Raji (cell line): ENCODE results near the gene KLHL17.

Experiments
- POLR2A ChIP-seq: IDR thresholded peaks from 2 replicates; pipeline ENCODE4 v1.6.1; 2011; ENCODE audit warnings: low read depth, low read length, control low read depth; ENCODE audit not compliant: insufficient read depth

The KLHL17 gene

DNA sequence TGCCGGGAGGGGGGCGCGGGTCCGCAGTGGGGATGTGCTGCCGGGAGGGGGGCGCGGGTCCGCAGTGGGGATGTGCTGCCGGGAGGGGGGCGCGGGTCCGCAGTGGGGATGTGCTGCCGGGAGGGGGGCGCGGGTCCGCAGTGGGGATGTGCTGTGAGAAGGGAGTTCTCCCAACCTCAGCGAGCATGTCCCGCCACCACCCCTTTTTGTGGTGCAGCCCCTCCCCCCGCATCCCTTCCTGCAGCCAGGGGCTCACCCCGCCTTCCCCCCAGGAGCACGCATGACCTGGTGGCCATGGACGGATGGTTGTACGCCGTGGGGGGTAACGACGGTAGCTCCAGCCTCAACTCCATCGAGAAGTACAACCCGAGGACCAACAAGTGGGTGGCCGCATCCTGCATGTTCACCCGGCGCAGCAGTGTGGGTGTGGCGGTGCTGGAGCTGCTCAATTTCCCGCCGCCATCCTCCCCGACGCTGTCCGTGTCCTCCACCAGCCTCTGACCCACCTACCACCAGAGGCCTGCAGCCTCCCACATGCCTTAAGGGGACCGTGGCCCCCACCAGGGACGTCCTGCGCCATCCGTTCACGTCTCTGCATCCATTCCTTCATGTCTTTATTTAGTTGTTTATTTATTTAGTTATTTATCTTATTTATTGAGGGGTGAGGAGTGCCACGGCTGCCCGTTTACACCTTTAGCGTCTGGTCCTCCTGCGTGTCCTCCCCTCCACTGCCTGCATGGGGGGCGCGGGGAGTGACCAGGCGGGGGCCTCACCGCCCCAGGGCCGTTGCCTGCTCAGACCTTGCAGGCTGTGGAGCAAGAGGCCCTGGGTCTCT, 4.5 kb downstream of the KLHL17 start:
- TF ChIP-seq POLR2A = no peak

DNA sequence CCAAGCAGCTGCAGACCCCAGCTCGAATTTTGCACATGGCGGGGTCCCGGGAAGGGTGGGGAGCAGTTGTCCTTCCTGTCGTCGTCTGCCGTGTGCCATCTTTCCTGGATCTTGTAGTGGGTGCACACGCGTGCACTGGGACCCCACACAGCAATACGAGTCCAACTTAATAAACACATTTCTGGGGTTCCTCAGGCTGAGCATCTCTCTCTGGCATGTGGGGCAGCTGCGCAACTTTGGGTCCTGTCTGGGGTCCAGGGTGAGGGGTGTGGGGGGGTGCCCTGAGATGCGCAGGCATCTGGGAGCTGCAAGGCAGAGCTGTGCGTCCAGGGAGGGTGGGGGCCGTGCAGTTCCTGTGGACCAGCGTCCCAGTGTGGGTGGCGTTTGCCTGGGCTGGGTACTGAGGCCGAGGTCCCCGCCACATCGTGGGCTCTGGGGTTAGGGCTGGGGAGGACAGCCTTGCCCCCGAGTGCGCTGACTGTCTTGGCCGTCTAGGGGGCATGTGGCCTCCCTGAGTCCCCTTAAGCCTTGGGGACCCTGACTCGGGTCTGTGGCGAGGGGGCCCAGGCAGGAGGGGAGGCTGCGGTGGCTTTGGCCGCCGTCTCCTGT, 5.2 kb downstream of the KLHL17 start:
- no peak for TF ChIP-seq POLR2A

DNA sequence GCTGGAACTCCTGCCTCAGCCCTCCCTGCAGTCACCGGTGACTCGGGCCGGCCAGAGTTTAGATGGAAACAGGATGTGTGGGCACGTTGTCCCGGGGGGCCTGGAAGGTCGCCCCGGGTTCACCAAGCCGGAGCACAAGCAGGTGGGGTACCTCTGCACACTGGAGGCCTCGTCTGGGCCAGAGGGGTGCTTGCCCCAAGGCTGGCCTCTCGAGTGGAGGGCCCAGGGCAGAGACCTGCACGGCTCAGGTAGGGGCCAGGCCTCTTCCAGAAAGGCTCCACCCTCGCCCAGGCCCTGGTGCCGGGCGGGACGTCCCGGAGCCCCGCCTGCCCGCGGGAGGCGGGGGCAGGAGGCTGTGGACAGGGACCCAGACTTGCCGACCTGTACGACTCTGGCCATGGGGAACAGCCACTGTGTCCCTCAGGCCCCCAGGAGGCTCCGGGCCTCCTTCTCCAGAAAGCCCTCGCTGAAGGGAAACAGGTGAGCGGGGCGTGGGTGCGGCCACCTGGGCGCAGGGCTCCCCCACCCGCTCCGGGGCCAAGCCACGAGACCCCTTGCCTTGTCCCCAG, 5.8 kb downstream of the KLHL17 start, which contains the start of gene PLEKHN1:
TSS of gene PLEKHN1 (plus strand) at position 348 of the 569 bp plus-strand sequence. CDS start at position 398, 50 bp downstream.
- 0 out of 2 replicates have a peak, but pooled peaks have one; percentile 17 for TF ChIP-seq POLR2A

DNA sequence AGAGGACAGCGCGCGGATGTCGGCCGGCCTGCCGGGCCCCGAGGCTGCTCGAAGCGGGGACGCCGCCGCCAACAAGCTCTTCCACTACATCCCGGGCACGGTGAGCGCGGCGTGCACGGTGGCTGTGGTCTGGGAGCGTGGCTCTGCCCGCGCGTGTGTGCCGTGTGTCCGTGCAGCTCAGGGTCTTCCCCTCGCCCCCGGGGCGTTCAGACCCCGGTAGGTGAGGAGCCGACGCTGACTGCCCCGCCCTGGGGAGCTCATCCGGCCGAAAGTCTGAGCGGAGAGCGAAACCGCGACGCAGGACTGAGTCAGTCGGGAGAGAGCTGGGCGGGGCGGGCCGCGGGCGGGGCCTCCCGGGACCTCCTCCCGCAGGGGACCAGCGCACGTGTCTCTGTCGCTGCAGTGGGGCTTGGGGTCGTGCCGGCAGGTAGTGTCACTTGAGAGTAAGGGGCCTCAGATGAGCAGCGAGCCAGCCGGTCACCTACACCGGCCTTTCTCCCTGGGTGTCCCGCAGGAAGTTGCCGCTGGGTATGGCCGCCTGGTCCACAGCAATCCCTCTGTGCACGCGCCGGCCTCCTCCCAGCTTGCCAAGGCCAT, 6.4 kb downstream of the KLHL17 start:
- TF ChIP-seq POLR2A = no peak

DNA sequence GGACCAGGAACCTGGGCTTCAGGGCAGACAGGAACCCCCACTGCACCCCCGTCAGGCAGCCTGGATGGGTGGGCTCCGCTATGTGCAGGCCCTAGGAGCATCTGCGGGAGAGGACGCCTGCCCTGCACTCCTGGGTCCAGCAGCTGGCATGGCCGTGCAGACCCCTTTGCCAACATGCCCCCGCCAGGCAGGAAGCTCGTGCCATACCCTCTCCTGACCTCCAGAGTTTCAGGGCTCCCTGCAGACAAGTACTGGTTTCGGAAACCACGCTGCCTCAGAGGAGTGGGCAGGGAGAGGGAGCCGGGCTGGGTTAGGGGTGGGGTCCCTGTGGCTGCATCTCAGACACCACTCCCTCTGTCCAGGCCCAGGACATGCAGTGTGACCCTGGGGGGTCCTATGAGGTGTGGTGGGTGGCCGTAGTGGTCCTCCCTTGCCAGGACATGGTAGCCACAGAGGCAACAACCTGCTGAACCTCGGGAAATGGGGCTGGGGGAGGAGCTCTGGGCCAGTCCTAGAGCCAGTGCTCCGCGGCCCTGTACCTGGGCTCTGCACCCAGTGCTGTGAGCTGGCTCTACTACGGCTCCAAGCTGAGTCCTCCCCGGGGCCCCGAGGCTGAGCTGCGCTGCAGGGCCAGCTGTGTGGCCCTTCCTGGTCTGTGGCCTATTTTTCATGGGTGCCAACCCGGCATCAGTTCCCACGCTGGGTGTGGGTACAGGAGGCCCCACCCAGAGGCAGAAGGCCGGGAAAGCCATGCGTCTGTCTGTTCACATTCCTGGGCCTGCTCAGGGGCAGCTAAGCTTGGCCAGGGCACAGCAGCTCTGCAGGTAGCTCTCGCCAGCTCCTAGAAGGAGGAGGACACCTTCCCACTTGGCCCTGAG, 7.3 kb downstream of the KLHL17 start:
- TF ChIP-seq POLR2A = no peak

DNA sequence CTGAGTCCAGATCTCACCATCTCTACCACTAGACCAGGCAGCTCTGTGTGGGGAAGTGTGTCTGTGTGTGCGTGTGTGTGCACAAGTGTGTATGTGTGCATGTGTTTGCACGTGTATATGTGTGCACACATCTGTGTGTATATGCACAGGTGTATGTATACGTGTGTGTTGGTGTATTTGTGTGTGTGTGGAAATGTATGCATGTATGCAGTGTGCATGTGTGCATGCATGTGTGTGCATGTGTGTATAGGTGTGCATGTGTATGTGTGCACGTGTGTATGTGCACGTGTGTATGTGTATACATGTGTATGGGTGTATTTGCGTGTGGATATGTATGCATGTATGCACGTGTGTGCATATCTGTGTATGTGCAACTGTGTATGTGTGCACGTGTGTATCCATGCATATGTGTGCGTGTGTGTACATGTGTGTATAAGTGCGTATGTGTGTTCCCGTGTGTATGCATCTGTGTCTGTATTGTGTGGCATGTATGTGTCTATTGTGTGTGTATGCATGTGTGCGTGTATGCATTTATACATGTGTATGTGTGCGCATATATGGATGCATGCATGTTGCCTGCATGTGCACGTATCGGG, 9.0 kb downstream of the KLHL17 start:
- no peak for TF ChIP-seq POLR2A

DNA sequence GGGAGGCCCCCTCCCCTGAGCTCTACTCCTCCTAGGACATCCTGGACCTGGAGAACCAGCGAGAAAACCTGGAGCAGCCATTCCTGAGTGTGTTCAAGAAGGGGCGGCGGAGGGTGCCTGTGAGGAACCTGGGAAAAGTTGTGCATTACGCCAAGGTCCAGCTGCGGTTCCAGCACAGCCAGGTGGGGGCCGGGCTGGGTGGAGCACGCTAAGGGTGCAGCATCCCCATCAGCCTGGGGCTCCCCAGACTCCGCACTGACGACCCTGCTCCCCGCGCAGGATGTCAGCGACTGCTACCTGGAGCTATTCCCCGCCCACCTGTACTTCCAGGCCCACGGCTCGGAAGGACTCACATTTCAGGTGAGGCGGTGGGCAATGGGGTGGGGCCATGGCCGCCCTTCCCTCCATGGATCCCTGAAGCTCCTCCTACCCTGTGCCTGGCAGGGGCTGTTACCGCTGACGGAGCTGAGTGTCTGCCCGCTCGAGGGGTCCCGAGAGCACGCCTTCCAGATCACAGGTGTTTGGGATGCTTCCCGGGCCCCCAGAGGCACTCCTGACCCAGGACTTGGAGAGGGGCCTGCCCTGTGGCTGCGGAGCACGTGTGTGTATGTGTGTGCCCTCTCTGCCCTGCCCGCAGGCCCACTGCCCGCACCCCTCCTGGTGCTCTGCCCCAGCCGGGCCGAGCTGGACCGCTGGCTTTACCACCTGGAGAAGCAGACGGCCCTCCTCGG, 10.0 kb downstream of the KLHL17 start:
- TF ChIP-seq POLR2A = no peak

DNA sequence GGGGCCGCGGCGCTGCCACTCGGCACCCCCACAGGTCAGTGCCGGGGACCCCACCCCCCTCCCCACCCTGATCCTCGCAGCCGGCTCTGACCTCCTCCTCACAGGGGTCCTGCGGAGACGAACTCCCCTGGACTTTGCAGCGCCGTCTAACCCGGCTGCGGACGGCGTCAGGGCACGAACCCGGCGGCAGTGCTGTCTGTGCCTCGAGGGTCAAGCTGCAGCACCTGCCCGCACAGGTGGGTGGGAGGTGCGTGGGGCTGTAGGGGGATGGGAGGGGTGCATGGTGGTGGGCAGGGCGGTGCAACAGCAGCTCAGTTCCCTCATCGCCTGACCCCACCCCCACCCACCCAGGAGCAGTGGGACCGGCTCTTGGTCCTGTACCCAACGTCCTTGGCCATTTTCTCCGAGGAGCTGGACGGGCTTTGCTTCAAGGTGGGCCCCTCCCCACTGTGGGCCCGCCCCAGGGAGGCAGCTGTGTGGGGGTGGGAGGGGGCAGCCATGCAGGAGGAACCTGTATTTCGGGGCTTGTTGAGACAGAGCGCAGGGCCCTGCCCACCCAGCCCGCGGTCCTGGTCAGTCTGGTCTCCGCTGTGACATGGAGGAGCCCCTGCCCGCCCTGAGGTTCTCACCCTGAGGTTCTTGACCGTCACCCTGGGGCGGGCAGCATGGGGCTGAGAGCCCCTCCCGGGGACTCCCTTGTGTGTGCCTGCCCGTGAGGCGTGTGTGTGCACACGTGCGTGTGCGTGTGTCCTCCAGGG, 10.8 kb downstream of the KLHL17 start:
- no peak for TF ChIP-seq POLR2A

DNA sequence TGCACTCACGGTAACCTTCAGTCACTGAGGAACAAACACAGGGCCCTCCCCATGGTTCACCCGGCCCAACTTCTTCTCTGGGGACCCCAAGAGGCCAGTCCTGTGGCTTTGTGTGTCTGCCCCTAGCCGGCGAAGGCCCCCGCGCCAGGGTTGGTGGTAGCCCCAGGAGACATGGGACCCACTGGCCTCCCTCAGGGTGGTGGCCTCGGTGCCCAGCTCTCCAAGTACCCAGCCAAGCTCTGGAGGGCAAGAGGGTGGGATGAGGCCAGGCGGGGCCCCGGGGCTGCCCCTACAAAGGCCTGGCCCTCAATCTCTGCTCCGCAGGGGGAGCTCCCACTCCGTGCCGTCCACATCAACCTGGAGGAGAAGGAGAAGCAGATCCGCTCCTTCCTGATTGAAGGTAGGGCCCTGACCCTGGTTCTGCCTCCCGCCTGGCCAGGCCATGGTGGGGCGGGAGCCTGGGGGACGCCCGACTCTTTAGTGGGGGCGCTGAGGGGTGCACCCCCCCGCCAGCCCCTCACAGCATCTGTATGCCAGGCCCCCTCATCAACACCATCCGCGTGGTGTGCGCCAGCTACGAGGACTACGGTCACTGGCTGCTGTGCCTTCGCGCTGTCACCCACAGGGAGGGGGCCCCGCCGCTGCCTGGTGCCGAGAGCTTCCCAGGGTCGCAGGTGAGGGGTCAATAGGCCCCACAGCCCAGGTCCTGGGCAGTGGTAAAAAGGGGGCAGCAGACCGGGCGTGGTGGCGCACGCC, 11.5 kb downstream of the KLHL17 start:
- TF ChIP-seq POLR2A = no peak

DNA sequence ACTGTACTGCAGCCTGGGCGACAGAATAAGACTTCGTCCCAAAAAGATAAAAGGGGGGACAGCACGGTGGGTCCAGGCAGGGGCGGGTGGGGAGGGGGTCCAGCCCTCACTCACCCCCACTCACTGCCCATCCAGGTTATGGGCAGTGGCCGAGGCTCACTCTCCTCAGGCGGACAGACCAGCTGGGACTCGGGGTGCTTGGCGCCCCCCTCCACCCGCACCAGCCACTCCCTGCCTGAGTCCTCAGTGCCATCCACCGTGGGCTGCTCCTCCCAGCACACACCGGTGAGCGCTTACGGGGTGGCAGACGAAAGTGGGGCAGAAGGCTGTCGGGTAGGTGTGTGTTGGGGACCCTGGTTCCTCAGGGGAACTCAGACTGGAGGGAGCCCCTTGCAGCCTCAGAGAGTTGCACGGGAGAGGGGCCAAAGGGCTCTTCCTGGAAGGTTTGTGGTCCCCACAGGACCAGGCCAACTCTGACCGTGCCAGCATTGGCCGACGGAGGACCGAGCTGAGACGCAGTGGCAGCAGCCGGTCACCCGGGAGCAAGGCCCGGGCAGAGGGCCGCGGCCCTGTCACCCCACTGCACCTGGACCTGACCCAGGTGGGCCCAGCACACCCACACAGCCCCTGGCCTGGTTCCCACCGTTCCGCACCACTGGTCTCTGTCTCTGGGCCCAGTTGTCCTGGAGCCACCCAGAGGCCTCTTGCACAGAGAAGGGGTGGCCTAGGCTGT, 12.5 kb downstream of the KLHL17 start:
- no peak for TF ChIP-seq POLR2A

DNA sequence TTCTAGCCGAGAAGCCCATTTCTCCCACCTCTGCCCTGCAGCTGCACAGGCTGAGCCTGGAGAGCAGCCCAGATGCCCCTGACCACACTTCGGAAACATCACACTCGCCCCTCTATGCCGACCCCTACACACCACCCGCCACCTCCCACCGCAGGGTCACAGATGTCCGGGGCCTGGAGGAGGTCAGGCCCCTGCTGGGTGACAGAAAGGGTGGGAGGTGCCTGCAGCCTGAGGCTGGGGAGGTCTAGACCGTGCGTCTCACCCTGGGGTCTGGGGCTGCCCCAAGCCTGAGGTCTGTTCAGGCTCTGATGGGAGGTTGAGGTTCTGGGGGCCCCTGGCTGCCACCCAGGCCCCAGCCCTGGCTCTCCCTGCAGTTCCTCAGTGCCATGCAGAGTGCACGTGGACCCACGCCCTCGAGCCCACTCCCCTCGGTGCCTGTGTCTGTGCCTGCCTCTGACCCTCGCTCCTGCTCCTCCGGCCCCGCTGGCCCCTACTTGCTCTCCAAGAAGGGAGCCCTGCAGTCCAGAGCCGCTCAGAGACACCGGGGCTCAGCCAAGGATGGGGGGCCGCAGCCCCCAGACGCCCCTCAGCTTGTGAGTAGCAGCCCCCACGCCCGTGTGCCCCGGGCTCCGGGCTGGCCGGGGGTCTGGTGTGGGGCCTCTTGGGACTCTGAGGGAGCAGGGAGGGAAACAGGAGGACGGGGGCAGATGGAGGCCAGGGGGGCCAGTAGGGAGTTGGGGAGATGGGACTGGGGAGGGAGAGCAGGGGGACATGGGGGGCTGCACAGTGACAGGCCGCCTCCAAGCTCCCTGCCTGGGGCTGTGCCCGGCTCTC, 13.3 kb downstream of the KLHL17 start:
- TF ChIP-seq POLR2A = no peak
